HepG2 (cell line): Measurements from ENCODE around the gene SDC4. TPM values are rescaled to one million over a fixed set of nuclear protein-coding genes. Genes with fewer than 3 reads are reported as not detected.

ENCODE experiments used
- CTCF ChIP-seq: sonication (generic); formaldehyde crosslinking; IDR thresholded peaks from 2 replicates; pipeline ENCODE4 v1.5.0; 2020; ENCODE audit warnings: mild to moderate bottlenecking, missing genetic modification reagents, moderate library complexity
- GATAD1 ChIP-seq: IDR thresholded peaks from 2 replicates; pipeline ENCODE4 v1.6.1; 2016; ENCODE audit warnings: missing genetic modification reagents, missing compliant biosample characterization
- HDAC2 ChIP-seq: sonication (generic); formaldehyde crosslinking; IDR thresholded peaks from 2 replicates; pipeline ENCODE4 v1.4.0; 2020; ENCODE audit warnings: missing genetic modification reagents
- KDM5B ChIP-seq: sonication (generic); formaldehyde crosslinking; IDR thresholded peaks from 2 replicates; pipeline ENCODE4 v1.4.0; 2020; ENCODE audit warnings: missing genetic modification reagents, mild to moderate bottlenecking, borderline replicate concordance
- MAFF ChIP-seq: IDR thresholded peaks from 2 replicates; pipeline ENCODE4 v1.6.1; 2011; ENCODE audit warnings: low read depth, low read length, improper control_type of control experiment
- PHF8 ChIP-seq: sonication (generic); formaldehyde crosslinking; IDR thresholded peaks from 2 replicates; pipeline ENCODE4 v1.5.0; 2020; ENCODE audit warnings: missing genetic modification reagents
- PRPF4 ChIP-seq: fragments of 200-400 bp; formaldehyde crosslinking; IDR thresholded peaks from 2 replicates; pipeline ENCODE4 v1.6.1; 2016; ENCODE audit warnings: low read length, low read depth; ENCODE audit not compliant: poor library complexity, severe bottlenecking
- RFX1 ChIP-seq: fragments of 450-650 bp; IDR thresholded peaks from 2 replicates; pipeline ENCODE4 v1.6.1; 2017
- TOE1 ChIP-seq: sonication (generic); formaldehyde crosslinking; IDR thresholded peaks from 2 replicates; pipeline ENCODE4 v1.4.0; 2020; ENCODE audit warnings: mild to moderate bottlenecking, missing genetic modification reagents
- ZNF280B ChIP-seq: sonication (generic); formaldehyde crosslinking; IDR thresholded peaks from 2 replicates; pipeline ENCODE4 v1.5.0; 2020; ENCODE audit warnings: missing genetic modification reagents, mild to moderate bottlenecking, borderline replicate concordance
- ZNF326 ChIP-seq: sonication (generic); formaldehyde crosslinking; IDR thresholded peaks from 2 replicates; pipeline ENCODE4 v1.4.0; 2020; ENCODE audit warnings: missing genetic modification reagents, borderline replicate concordance
- ZNF777 ChIP-seq: sonication (generic); formaldehyde crosslinking; IDR thresholded peaks from 2 replicates; pipeline ENCODE4 v1.4.0; 2020; ENCODE audit warnings: missing genetic modification reagents
- ZNF792 ChIP-seq: IDR thresholded peaks from 2 replicates; pipeline ENCODE4 v1.6.1; 2016
- polyA plus RNA-seq, 8 experiments: library from polyadenylated mRNA; depleted of rRNA in 3 of 8; stranded (reverse) in 7 of 8; unstranded in 1 of 8; fragments of >200 nt; fragmentation: Illumina TruSeq in 4 of 8; extraction: Trizol in 4 of 8; gene quantifications; 2 replicates each; pipeline versions ENCODE4 v1.2.1 to v1.2.3, GENCODE V29; 2011 to 2016; ENCODE audit warnings: low read depth in 4 of 8, missing spikeins in 1 of 8, mixed read lengths in 1 of 8; ENCODE audit not compliant: insufficient read depth in 1 of 8
- total RNA-seq, 5 experiments: library from RNA; depleted of rRNA; stranded (reverse); fragments of >200 nt; fragmentation: Illumina TruSeq; extraction: Trizol; gene quantifications; 2 replicates each; pipeline ENCODE4 v1.2.3, GENCODE V29; 2016; ENCODE audit warnings: low read depth in 1 of 5
- TF ChIP-seq, protein P1 (sequence below): sonication (generic); formaldehyde crosslinking; IDR thresholded peaks from 2 replicates; pipeline ENCODE4 v1.5.0; 2020; ENCODE audit warnings: mild to moderate bottlenecking, missing genetic modification reagents, borderline replicate concordance
- TF ChIP-seq, protein P2 (sequence below): IDR thresholded peaks from 2 replicates; pipeline ENCODE4 v1.6.1; 2016; ENCODE audit warnings: mild to moderate bottlenecking, missing biosample characterization, missing genetic modification reagents
- TF ChIP-seq, protein P3 (sequence below): sonication (generic); formaldehyde crosslinking; IDR thresholded peaks from 2 replicates; pipeline ENCODE4 v1.4.0; 2020; ENCODE audit warnings: missing genetic modification reagents

SDC4 gene
- total and polyA plus RNA-seq, 2 of the 13 experiments (the other 11 are each of a cell fraction or from before 2014, with no cell fraction given) = 49.0 to 65.1 TPM

DNA sequence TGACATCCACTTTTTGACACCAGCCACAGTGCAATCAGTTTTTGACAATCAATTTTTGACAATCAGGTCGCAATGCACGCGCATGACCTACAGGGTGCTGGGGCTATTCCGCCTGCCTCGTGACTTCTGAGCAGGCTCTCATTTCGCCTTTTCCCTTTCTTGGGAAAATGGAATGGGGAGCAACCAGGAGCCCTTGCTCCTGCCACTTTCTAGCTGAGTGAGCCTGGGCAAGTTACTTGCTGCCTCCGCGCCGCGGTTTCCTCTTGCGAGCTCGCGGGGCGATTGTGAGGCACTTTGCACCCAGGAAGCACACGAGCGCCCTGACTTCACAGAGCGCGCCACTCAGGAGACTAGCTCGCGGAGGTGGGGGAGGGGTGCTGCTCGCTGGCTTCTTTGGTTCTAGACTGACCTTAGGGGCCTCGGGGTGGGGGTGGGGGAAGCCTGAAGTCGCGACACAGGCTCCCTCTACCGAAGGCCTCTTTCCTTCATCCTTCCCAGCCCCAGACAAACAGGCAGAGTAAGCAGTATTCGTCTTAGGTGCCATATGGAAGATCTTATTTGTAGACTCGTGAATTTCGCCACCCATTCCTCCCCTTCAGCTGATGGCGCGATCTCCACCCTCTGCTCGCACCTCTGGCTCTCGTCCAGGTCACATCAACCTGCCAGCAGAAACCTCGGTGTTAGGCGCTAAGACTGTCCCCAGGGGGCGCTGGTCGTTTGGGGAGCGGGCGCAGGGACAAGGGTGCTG, 25.3 kb upstream of the SDC4 start (continued):
- TF ChIP-seq, protein P1, sequence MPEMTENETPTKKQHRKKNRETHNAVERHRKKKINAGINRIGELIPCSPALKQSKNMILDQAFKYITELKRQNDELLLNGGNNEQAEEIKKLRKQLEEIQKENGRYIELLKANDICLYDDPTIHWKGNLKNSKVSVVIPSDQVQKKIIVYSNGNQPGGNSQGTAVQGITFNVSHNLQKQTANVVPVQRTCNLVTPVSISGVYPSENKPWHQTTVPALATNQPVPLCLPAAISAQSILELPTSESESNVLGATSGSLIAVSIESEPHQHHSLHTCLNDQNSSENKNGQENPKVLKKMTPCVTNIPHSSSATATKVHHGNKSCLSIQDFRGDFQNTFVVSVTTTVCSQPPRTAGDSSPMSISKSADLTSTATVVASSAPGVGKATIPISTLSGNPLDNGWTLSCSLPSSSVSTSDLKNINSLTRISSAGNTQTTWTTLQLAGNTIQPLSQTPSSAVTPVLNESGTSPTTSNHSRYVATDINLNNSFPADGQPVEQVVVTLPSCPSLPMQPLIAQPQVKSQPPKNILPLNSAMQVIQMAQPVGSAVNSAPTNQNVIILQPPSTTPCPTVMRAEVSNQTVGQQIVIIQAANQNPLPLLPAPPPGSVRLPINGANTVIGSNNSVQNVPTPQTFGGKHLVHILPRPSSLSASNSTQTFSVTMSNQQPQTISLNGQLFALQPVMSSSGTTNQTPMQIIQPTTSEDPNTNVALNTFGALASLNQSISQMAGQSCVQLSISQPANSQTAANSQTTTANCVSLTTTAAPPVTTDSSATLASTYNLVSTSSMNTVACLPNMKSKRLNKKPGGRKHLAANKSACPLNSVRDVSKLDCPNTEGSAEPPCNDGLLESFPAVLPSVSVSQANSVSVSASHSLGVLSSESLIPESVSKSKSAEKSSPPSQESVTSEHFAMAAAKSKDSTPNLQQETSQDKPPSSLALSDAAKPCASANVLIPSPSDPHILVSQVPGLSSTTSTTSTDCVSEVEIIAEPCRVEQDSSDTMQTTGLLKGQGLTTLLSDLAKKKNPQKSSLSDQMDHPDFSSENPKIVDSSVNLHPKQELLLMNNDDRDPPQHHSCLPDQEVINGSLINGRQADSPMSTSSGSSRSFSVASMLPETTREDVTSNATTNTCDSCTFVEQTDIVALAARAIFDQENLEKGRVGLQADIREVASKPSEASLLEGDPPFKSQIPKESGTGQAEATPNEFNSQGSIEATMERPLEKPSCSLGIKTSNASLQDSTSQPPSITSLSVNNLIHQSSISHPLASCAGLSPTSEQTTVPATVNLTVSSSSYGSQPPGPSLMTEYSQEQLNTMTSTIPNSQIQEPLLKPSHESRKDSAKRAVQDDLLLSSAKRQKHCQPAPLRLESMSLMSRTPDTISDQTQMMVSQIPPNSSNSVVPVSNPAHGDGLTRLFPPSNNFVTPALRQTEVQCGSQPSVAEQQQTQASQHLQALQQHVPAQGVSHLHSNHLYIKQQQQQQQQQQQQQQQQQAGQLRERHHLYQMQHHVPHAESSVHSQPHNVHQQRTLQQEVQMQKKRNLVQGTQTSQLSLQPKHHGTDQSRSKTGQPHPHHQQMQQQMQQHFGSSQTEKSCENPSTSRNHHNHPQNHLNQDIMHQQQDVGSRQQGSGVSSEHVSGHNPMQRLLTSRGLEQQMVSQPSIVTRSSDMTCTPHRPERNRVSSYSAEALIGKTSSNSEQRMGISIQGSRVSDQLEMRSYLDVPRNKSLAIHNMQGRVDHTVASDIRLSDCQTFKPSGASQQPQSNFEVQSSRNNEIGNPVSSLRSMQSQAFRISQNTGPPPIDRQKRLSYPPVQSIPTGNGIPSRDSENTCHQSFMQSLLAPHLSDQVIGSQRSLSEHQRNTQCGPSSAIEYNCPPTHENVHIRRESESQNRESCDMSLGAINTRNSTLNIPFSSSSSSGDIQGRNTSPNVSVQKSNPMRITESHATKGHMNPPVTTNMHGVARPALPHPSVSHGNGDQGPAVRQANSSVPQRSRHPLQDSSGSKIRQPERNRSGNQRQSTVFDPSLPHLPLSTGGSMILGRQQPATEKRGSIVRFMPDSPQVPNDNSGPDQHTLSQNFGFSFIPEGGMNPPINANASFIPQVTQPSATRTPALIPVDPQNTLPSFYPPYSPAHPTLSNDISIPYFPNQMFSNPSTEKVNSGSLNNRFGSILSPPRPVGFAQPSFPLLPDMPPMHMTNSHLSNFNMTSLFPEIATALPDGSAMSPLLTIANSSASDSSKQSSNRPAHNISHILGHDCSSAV = no peak
- TF ChIP-seq PRPF4 = peak; percentile 70
- TF ChIP-seq ZNF777 (CRISPR knock-in tag) = no peak
- TF ChIP-seq TOE1 (CRISPR knock-in tag) = peak; percentile 55; the same call in 1 of the 2 replicates
- TF ChIP-seq, protein P2, sequence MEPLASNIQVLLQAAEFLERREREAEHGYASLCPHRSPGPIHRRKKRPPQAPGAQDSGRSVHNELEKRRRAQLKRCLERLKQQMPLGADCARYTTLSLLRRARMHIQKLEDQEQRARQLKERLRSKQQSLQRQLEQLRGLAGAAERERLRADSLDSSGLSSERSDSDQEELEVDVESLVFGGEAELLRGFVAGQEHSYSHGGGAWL (CRISPR knock-in tag) = 0 out of 2 replicates have a peak, but pooled peaks have one; percentile 25
- no peak for TF ChIP-seq ZNF326 (CRISPR knock-in tag)
- TF ChIP-seq, protein P3, sequence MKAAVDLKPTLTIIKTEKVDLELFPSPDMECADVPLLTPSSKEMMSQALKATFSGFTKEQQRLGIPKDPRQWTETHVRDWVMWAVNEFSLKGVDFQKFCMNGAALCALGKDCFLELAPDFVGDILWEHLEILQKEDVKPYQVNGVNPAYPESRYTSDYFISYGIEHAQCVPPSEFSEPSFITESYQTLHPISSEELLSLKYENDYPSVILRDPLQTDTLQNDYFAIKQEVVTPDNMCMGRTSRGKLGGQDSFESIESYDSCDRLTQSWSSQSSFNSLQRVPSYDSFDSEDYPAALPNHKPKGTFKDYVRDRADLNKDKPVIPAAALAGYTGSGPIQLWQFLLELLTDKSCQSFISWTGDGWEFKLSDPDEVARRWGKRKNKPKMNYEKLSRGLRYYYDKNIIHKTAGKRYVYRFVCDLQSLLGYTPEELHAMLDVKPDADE (CRISPR knock-in tag) = no peak
- TF ChIP-seq PHF8 (CRISPR knock-in tag) = 0 out of 2 replicates have a peak, but pooled peaks have one; percentile 23
- peak; percentile 72; the same call in 1 of the 2 replicates for TF ChIP-seq HDAC2 (CRISPR knock-in tag)
- TF ChIP-seq KDM5B (CRISPR knock-in tag) = peak; percentile 69; the same call in 1 of the 2 replicates
- TF ChIP-seq CTCF (CRISPR knock-in tag) = peak; percentile 98
- peak; percentile 40; the same call in 1 of the 2 replicates for TF ChIP-seq ZNF280B
- TF ChIP-seq ZNF792 (CRISPR knock-in tag) = peak; percentile 39; the same call in 1 of the 2 replicates
- TF ChIP-seq GATAD1 (CRISPR knock-in tag) = peak; percentile 51; the same call in 1 of the 2 replicates
- peak; percentile 26; the same call in 1 of the 2 replicates for TF ChIP-seq MAFF
- TF ChIP-seq RFX1 = no peak
